Muscle layer of colon (tissue), 2 donors: ENCODE results near the gene UBL4B.
"Not testable (repeated sequence)": the region's sequence is repeated elsewhere in the genome, so short reads cannot be mapped to it uniquely, and the experiment has no call there.

Source experiments
- H3K27ac ChIP-seq: one replicate; pipeline ENCODE4 v1.7.0; 2013; ENCODE audit warnings: low read depth, mild to moderate bottlenecking, low read length, moderate library complexity
- H3K27me3 ChIP-seq, 2 donors: one replicate each; pipeline ENCODE4 v1.7.0; 2013; ENCODE audit warnings: low read length in 2 of 2, mild to moderate bottlenecking in 2 of 2; ENCODE audit not compliant: insufficient read depth in 2 of 2, control insufficient read depth in 1 of 2
- H3K36me3 ChIP-seq: one replicate; pipeline ENCODE4 v1.7.0; 2013; ENCODE audit warnings: mild to moderate bottlenecking, low read length; ENCODE audit not compliant: insufficient read depth
- H3K4me1 ChIP-seq: one replicate; pipeline ENCODE4 v1.7.0; 2013; ENCODE audit warnings: mild to moderate bottlenecking, low read length; ENCODE audit not compliant: insufficient read depth
- H3K4me3 ChIP-seq, 2 donors: one replicate each; pipeline ENCODE4 v1.7.0; 2013; ENCODE audit warnings: low read length in 2 of 2, low read depth in 1 of 2, mild to moderate bottlenecking in 1 of 2, moderate library complexity in 1 of 2
- H3K9ac ChIP-seq: one replicate; pipeline ENCODE4 v1.7.0; 2013; ENCODE audit warnings: low read length
- H3K9me3 ChIP-seq: one replicate; pipeline ENCODE4 v1.7.0; 2013; ENCODE audit warnings: mild to moderate bottlenecking, low read length
- donor health status: abdominal sarcoma.
- donor health status: Adenocarcinoma of cecum.

The UBL4B gene

GRCh38 chr1:110070671-110071242, 41.5 kb upstream of the UBL4B start, which contains the start of gene ALX3:
ALX3 (minus strand) TSS chr1:110070672; CDS start chr1:110070612, 60 bp downstream.
- no peak within 1 kb of the TSS for H3K9ac ChIP-seq
- H3K27ac ChIP-seq, result no peak within 1 kb of the TSS
- no peak within 1 kb of the TSS for H3K4me3 ChIP-seq
- H3K27me3 ChIP-seq, result peaks cover 60 to 65% of the 10 kb centered on the region in 2 donors
- peaks cover 9% of the 10 kb centered on the region for H3K9me3 ChIP-seq
- H3K36me3 ChIP-seq, result no peaks in the 10 kb centered on the region
- peaks cover 18% of the 10 kb centered on the region for H3K4me1 ChIP-seq

GRCh38 chr1:110074166-110074565, 38.1 kb upstream of the UBL4B start:
- Histone ChIP-seq H3K36me3 (no peaks in the 10 kb centered on the region), H3K27ac (no peak overlapping the region), H3K9me3 (no peaks in the 10 kb centered on the region), H3K4me1 (peaks cover 7% of the 10 kb centered on the region), H3K9ac (no peak overlapping the region), H3K4me3 (no peak overlapping the region), H3K27me3 (peaks cover 36 to 41% of the 10 kb centered on the region in 2 donors)

- Histone ChIP-seq H3K4me3 (no peak overlapping the region), H3K9me3 (no peaks in the 10 kb centered on the region), H3K27me3 (peaks cover 11 to 18% of the 10 kb centered on the region in 2 donors), H3K36me3 (no peaks in the 10 kb centered on the region), H3K27ac (no peak overlapping the region), H3K4me1 (no peaks in the 10 kb centered on the region), H3K9ac (no peak overlapping the region)
Observed at GRCh38 chr1:110076789-110077500, 35.3 kb upstream of the UBL4B start.

- not testable (repeated sequence) for H3K27me3 ChIP-seq, H3K27ac ChIP-seq
Observed at GRCh38 chr1:110079995-110080394, 32.2 kb upstream of the UBL4B start.

GRCh38 chr1:110081061-110081460, 31.2 kb upstream of the UBL4B start:
- H3K4me1 ChIP-seq, result peaks cover 6% of the 10 kb centered on the region
- H3K27ac ChIP-seq, result no peak overlapping the region
- H3K9me3 ChIP-seq, result no peaks in the 10 kb centered on the region
- H3K9ac ChIP-seq, result no peak overlapping the region
- H3K4me3 ChIP-seq, result no peak overlapping the region
- H3K36me3 ChIP-seq, result no peaks in the 10 kb centered on the region
- H3K27me3 ChIP-seq, result no peaks in the 10 kb centered on the region

More at GRCh38 chr1:110079995-110080394, 32.2 kb upstream of the UBL4B start:
- not testable (repeated sequence) for H3K4me1 ChIP-seq, H3K36me3 ChIP-seq, H3K9ac ChIP-seq, H3K9me3 ChIP-seq, H3K4me3 ChIP-seq

- Histone ChIP-seq H3K4me1 (peaks cover 6% of the 10 kb centered on the region), H3K27me3 (no peaks in the 10 kb centered on the region), H3K36me3 (no peaks in the 10 kb centered on the region), H3K9ac (no peak overlapping the region), H3K27ac (no peak overlapping the region), H3K4me3 (no peak overlapping the region), H3K9me3 (no peaks in the 10 kb centered on the region)
Observed at GRCh38 chr1:110082477-110082876, 29.8 kb upstream of the UBL4B start.

GRCh38 chr1:110083061-110083865, 29.0 kb upstream of the UBL4B start:
- Histone ChIP-seq H3K9ac (peak overlapping the region; percentile 38), H3K27me3 (no peaks in the 10 kb centered on the region), H3K4me1 (peaks cover 6% of the 10 kb centered on the region), H3K36me3 (no peaks in the 10 kb centered on the region), H3K9me3 (no peaks in the 10 kb centered on the region), H3K4me3 (peak overlapping the region; percentile 63 to 84), H3K27ac (peak overlapping the region; percentile 77)

GRCh38 chr1:110083866-110084226, 28.4 kb upstream of the UBL4B start:
- H3K36me3 ChIP-seq, result no peaks in the 10 kb centered on the region
- no peaks in the 10 kb centered on the region for H3K27me3 ChIP-seq
- H3K9ac ChIP-seq, result peak overlapping the region; percentile 38
- peak overlapping the region; percentile 77 for H3K27ac ChIP-seq
- H3K4me3 ChIP-seq, result peak overlapping the region; percentile 63 to 84
- H3K4me1 ChIP-seq, result peaks cover 6% of the 10 kb centered on the region
- H3K9me3 ChIP-seq, result no peaks in the 10 kb centered on the region

GRCh38 chr1:110084227-110085078, 27.8 kb upstream of the UBL4B start:
- no peaks in the 10 kb centered on the region for H3K36me3 ChIP-seq
- peak overlapping the region; percentile 63 to 84 for H3K4me3 ChIP-seq
- no peaks in the 10 kb centered on the region for H3K9me3 ChIP-seq
- H3K9ac ChIP-seq, result peak overlapping the region; percentile 38
- peaks cover 6% of the 10 kb centered on the region for H3K4me1 ChIP-seq
- peak overlapping the region; percentile 77 for H3K27ac ChIP-seq
- no peaks in the 10 kb centered on the region for H3K27me3 ChIP-seq

- Histone ChIP-seq H3K27me3 (no peaks in the 10 kb centered on the region), H3K4me3 (no peak overlapping the region), H3K9me3 (no peaks in the 10 kb centered on the region), H3K4me1 (peaks cover 6% of the 10 kb centered on the region), H3K9ac (no peak overlapping the region), H3K27ac (no peak overlapping the region), H3K36me3 (no peaks in the 10 kb centered on the region)
Observed at GRCh38 chr1:110085671-110086070, 26.6 kb upstream of the UBL4B start.

GRCh38 chr1:110086961-110087360, 25.3 kb upstream of the UBL4B start:
- H3K27me3 ChIP-seq, result no peaks in the 10 kb centered on the region
- no peaks in the 10 kb centered on the region for H3K9me3 ChIP-seq
- no peaks in the 10 kb centered on the region for H3K36me3 ChIP-seq
- no peak overlapping the region for H3K4me3 ChIP-seq
- H3K4me1 ChIP-seq, result peaks cover 6% of the 10 kb centered on the region
- H3K27ac ChIP-seq, result no peak overlapping the region
- H3K9ac ChIP-seq, result no peak overlapping the region
